Activated CD4-positive, alpha-beta memory T cell treated with anti-CD3 and anti-CD28 coated beads, Interleukin-2, amount 10 ng/mL, durations not matched to agents 7 days and 5 days (primary cell): ENCODE results near the gene TCTN3. TPM values are rescaled to one million over a fixed set of nuclear protein-coding genes. Genes with fewer than 3 reads are reported as not detected.
"Not testable (repeated sequence)": the region's sequence is repeated elsewhere in the genome, so short reads cannot be mapped to it uniquely, and the experiment has no call there.

Experiments
- CTCF ChIA-PET: fragments of 350-600 bp; sonication (Branson Sonifier 250); formaldehyde crosslinking; loops from one replicate; lab custom pipeline; 2021; ENCODE audit warnings: antibody characterized with exemption, inconsistent platforms; lab: Charles Lee
- POLR2A ChIA-PET: fragments of 350-600 bp; sonication (Branson Sonifier 250); formaldehyde crosslinking; loops from one replicate; lab custom pipeline; 2021; ENCODE audit warnings: antibody characterized with exemption; lab: Charles Lee
- DNase-seq: peaks from one replicate; pipeline ENCODE4 v3.0.0-alpha.2; 2020
- H3K27ac Mint-ChIP-seq: one replicate; pipeline ENCODE4 v1.8.0; 2021; ENCODE audit warnings: mild to moderate bottlenecking, mixed read lengths
- H3K27me3 Mint-ChIP-seq: one replicate; pipeline ENCODE4 v1.8.0; 2021; ENCODE audit warnings: mixed read lengths
- H3K36me3 Mint-ChIP-seq: one replicate; pipeline ENCODE4 v1.8.0; 2021; ENCODE audit warnings: low read depth, mixed read lengths
- H3K4me1 Mint-ChIP-seq: one replicate; pipeline ENCODE4 v1.8.0; 2021; ENCODE audit warnings: mixed read lengths
- H3K4me3 Mint-ChIP-seq: one replicate; pipeline ENCODE4 v1.8.0; 2021; ENCODE audit warnings: mild to moderate bottlenecking, mixed read lengths
- H3K9me3 Mint-ChIP-seq: one replicate; pipeline ENCODE4 v1.8.0; 2021; ENCODE audit warnings: mixed read lengths
- total RNA-seq, 2 experiments: library from RNA; stranded (reverse); gene quantifications; one replicate each; pipeline ENCODE4 v1.2.3, GENCODE V29; 2021

Gene TCTN3
- total RNA-seq, 2 experiments from 2014 or later = 26.2 to 28.5 TPM

DNA sequence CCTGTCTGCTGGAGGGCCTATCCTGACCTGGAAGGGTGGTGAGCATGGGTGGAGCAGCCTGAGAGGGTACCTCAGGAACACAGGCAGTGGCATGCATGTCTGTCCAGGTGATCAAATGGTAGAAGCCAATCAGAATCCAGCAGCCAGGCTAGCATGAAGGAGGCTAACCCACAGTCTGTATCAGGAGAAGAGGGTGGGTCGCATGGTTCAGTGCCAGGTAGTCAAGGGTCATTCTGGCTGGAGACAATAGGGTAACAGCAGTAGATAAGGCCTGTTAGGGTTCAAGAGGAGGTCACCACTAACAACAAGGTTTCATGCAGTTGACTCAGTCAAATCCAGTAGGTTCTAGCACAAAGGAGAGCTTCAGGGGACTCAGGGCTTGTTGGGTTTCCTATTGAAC, 47.6 kb downstream of the TCTN3 start:
- peaks cover 2% of the 10 kb centered on the region for H3K9me3 Mint-ChIP-seq
- H3K4me3 Mint-ChIP-seq = no peak overlapping the region
- ChIA-PET CTCF (no interaction called here), POLR2A (no interaction called here)
- DNase-seq = no peak
- H3K27me3 Mint-ChIP-seq = no peaks in the 10 kb centered on the region
- peaks cover 16% of the 10 kb centered on the region for H3K4me1 Mint-ChIP-seq
- H3K36me3 Mint-ChIP-seq = peaks cover 49% of the 10 kb centered on the region
- no peak overlapping the region for H3K27ac Mint-ChIP-seq

DNA sequence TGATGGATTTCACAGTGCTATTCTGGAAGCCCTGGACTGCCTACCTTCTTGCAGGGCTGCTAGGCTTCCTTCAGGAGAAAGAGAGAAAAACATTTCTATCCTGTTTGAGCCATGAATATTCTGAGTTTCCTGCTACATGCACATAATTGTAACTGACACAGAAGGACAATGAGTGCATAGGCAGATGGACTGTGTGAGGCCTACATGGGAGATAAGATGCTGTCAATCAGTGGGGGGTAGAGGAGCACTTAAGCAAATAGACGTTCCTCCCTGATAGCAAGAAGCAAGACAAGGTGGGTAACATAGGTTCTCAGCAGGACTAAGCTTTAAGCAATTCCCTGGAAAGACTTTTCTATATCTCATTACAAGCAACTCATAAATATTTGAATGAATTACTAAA, 48.8 kb downstream of the TCTN3 start:
- Mint-ChIP-seq H3K4me3 (no peak overlapping the region), H3K9me3 (no peaks in the 10 kb centered on the region), H3K36me3 (peaks cover 44% of the 10 kb centered on the region), H3K27ac (no peak overlapping the region), H3K4me1 (peaks cover 16% of the 10 kb centered on the region), H3K27me3 (no peaks in the 10 kb centered on the region)
- POLR2A ChIA-PET = no interaction called here
- CTCF ChIA-PET = no interaction called here
- DNase-seq = no peak

DNA sequence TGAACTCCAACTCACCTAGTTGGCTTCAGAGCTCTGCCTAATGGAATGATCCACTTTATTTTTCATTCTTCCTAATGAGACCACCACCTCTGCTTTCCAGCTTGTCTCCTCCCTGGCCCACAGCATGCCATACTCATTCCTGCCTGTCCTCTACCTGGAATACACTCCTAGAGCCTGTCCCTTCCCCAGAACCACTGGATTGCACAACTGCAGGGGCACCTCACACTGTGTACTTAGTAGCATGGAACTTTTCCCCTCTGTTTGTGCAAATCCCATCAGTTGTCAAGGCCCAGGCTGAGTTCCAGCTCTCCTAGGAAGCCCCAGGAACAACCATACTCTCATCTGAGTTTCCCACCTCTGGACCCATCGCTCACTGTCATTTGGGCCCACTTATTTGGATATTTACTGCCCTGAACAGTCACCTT, 52.8 kb downstream of the TCTN3 start:
- Mint-ChIP-seq H3K9me3 (no peaks in the 10 kb centered on the region), H3K36me3 (peaks cover 22% of the 10 kb centered on the region), H3K27ac (no peak overlapping the region), H3K4me3 (no peak overlapping the region), H3K4me1 (peaks cover 12% of the 10 kb centered on the region), H3K27me3 (no peaks in the 10 kb centered on the region)
- ChIA-PET CTCF (interaction anchor here (0.7 kb wide), 1 partner anchor 210 kb away, joined by 4 read pairs; no protein-coding TSS in a partner anchor), POLR2A (interaction anchor here (1.0 kb wide), 1 partner anchor 10 kb away, joined by 3 read pairs; no protein-coding TSS in a partner anchor)
- no peak for DNase-seq

DNA sequence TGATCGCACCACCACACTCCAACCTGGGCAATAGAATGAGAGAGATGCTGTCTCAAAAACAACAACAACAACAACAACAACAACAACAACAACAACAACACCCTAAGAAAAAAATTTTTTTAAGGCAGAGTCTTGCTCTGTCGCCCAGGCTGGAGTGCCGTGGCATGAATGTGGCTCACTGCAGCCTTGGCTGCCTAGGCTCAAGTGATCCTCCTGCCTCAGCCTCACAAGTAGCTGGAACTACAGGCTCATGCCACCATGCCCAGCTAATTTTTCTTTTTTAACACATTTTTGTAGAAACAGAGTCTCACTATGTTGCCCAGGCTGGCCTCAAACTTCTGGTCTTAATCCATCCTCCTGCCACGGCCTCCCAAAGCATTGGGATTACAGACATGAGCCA, 55.8 kb downstream of the TCTN3 start:
- no peak overlapping the region for H3K4me3 Mint-ChIP-seq
- H3K4me1 Mint-ChIP-seq = no peaks in the 10 kb centered on the region
- H3K27me3 Mint-ChIP-seq = no peaks in the 10 kb centered on the region
- H3K36me3 Mint-ChIP-seq = peaks cover 41% of the 10 kb centered on the region
- POLR2A ChIA-PET = no interaction called here
- no peak overlapping the region for H3K27ac Mint-ChIP-seq
- H3K9me3 Mint-ChIP-seq = no peaks in the 10 kb centered on the region
- CTCF ChIA-PET = no interaction called here
- no peak for DNase-seq

- ChIA-PET POLR2A (no interaction called here), CTCF (no interaction called here)
- peaks cover 46% of the 10 kb centered on the region for H3K36me3 Mint-ChIP-seq
Measured at GRCh38 chr10:95637140-95637539, 56.6 kb downstream of the TCTN3 start.

GRCh38 chr10:95635319-95635733, 58.4 kb downstream of the TCTN3 start:
- ChIA-PET POLR2A (no interaction called here), CTCF (interaction anchor here (0.6 to 1.3 kb wide), 2 partner anchors 58 to 189 kb away, joined by 3 to 6 read pairs; partner anchors contain the start of gene TCTN3)
- no peaks in the 10 kb centered on the region for H3K9me3 Mint-ChIP-seq
- H3K27me3 Mint-ChIP-seq = no peaks in the 10 kb centered on the region
- H3K4me3 Mint-ChIP-seq = no peak overlapping the region
- H3K27ac Mint-ChIP-seq = no peak overlapping the region
- DNase-seq = no peak
- peaks cover 47% of the 10 kb centered on the region for H3K36me3 Mint-ChIP-seq
- no peaks in the 10 kb centered on the region for H3K4me1 Mint-ChIP-seq

More at GRCh38 chr10:95637140-95637539, 56.6 kb downstream of the TCTN3 start:
- no peak overlapping the region for H3K27ac Mint-ChIP-seq
- H3K4me3 Mint-ChIP-seq = no peak overlapping the region
- H3K27me3 Mint-ChIP-seq = no peaks in the 10 kb centered on the region
- H3K9me3 Mint-ChIP-seq = no peaks in the 10 kb centered on the region
- no peak for DNase-seq
- H3K4me1 Mint-ChIP-seq = no peaks in the 10 kb centered on the region

GRCh38 chr10:95628786-95629185, 64.9 kb downstream of the TCTN3 start:
- ChIA-PET POLR2A (no interaction called here), CTCF (no interaction called here)
- no peak overlapping the region for H3K27ac Mint-ChIP-seq
- no peaks in the 10 kb centered on the region for H3K27me3 Mint-ChIP-seq
- H3K36me3 Mint-ChIP-seq = peaks cover 44% of the 10 kb centered on the region
- no peak overlapping the region for H3K4me3 Mint-ChIP-seq
- DNase-seq = no peak
- H3K9me3 Mint-ChIP-seq = no peaks in the 10 kb centered on the region
- H3K4me1 Mint-ChIP-seq = peaks cover 4% of the 10 kb centered on the region

DNA sequence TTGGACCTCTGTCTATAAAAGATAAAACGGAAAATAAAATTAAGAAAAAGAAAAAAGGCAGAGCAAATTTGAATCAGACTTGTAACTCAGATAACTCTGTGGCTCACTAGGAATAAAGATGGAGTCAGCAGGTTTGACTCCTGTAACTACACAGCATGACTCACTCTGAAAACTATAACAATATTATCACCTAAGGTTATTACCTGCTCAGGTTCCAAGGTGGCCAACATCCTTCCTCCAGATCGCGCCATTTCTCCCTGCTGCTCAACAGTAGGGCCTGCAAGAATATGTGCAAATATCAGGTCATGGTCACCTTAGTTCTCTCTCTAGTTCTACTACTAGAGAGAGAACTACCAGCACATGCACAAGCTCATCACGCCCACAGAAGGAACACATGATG, 67.2 kb downstream of the TCTN3 start:
- Mint-ChIP-seq H3K36me3 (peaks cover 27% of the 10 kb centered on the region), H3K27me3 (no peaks in the 10 kb centered on the region), H3K4me1 (peaks cover 4% of the 10 kb centered on the region), H3K27ac (no peak overlapping the region), H3K9me3 (no peaks in the 10 kb centered on the region), H3K4me3 (no peak overlapping the region)
- DNase-seq = no peak
- POLR2A ChIA-PET = no interaction called here
- CTCF ChIA-PET = no interaction called here

GRCh38 chr10:95620415-95620814, 73.3 kb downstream of the TCTN3 start:
- H3K27ac Mint-ChIP-seq, H3K9me3 Mint-ChIP-seq, H3K27me3 Mint-ChIP-seq, CTCF ChIA-PET, H3K4me3 Mint-ChIP-seq, H3K4me1 Mint-ChIP-seq, POLR2A ChIA-PET, DNase-seq: not testable (repeated sequence)
- peaks cover 48% of the 10 kb centered on the region for H3K36me3 Mint-ChIP-seq

- no peak for DNase-seq
- no peaks in the 10 kb centered on the region for H3K9me3 Mint-ChIP-seq
- H3K27ac Mint-ChIP-seq = no peak overlapping the region
- no peaks in the 10 kb centered on the region for H3K27me3 Mint-ChIP-seq
- no peaks in the 10 kb centered on the region for H3K4me1 Mint-ChIP-seq
- H3K4me3 Mint-ChIP-seq = no peak overlapping the region
- H3K36me3 Mint-ChIP-seq = peaks cover 65% of the 10 kb centered on the region
- POLR2A ChIA-PET = no interaction called here
- CTCF ChIA-PET = no interaction called here
Measured at GRCh38 chr10:95618101-95618500, 75.6 kb downstream of the TCTN3 start.

- no peaks in the 10 kb centered on the region for H3K9me3 Mint-ChIP-seq
- CTCF ChIA-PET = no interaction called here
- no peak overlapping the region for H3K27ac Mint-ChIP-seq
- H3K36me3 Mint-ChIP-seq = peaks cover 68% of the 10 kb centered on the region
- no peak overlapping the region for H3K4me3 Mint-ChIP-seq
- POLR2A ChIA-PET = no interaction called here
- no peaks in the 10 kb centered on the region for H3K27me3 Mint-ChIP-seq
- no peaks in the 10 kb centered on the region for H3K4me1 Mint-ChIP-seq
- no peak for DNase-seq
Measured at GRCh38 chr10:95616446-95616845, 77.3 kb downstream of the TCTN3 start.

Other genes with a start within 250 kb of the TCTN3 start
- under 1 TPM; 0.58 to 0.90 TPM for gene SORBS1, start 132.6 kb downstream of the TCTN3 start, total RNA-seq
- gene ALDH18A1, start 37.2 kb downstream of the TCTN3 start, total RNA-seq = 10 to 100 TPM; 42.2 to 44.7 TPM
- gene ENTPD1, start 62.2 kb upstream of the TCTN3 start, total RNA-seq = 10 to 100 TPM; 29.7 to 33.3 TPM
- under 1 TPM; 0.35 to 0.40 TPM for gene CC2D2B, start 214.0 kb upstream of the TCTN3 start, total RNA-seq